K562 (cell line): ENCODE measurements around the gene CNKSR3. TPM values are rescaled to one million over a fixed set of nuclear protein-coding genes. Genes with fewer than 3 reads are reported as not detected.

ENCODE experiments used
- ARNT ChIP-seq, 2 experiments: fragments of 450-650 bp; IDR thresholded peaks; 2 replicates each; pipeline ENCODE4 v1.6.1; 2016; ENCODE audit warnings: mild to moderate bottlenecking in 1 of 2
- polyA plus RNA-seq, 8 experiments: library from polyadenylated mRNA; depleted of rRNA in 4 of 8; stranded (reverse) in 5 of 8; unstranded in 3 of 8; fragments of >200 nt; fragmentation: Nextera tagmentation in 2 of 8; fragmentation: Illumina TruSeq in 1 of 8; extraction: Ambion mirVana in 2 of 8; extraction: Trizol in 1 of 8; gene quantifications; 2 replicates each; pipeline versions ENCODE4 v1.2.1 to v1.2.3, GENCODE V29; 2011 to 2014; ENCODE audit warnings: inconsistent platforms in 1 of 8, missing spikeins in 1 of 8
- total RNA-seq, 7 experiments: library from RNA; depleted of rRNA in 6 of 7; stranded (reverse); fragments of >200 nt in 6 of 7; fragmentation: Illumina TruSeq in 2 of 7; extraction: Trizol in 2 of 7; gene quantifications; 2 replicates each; pipeline versions ENCODE4 v1.2.1 to v1.2.3, GENCODE V29; 2011 to 2021; ENCODE audit warnings: low replicate concordance in 1 of 7
- TF ChIP-seq, protein P1 (sequence below): fragments of 450-650 bp; IDR thresholded peaks from 2 replicates; pipeline ENCODE4 v1.6.1; 2016; ENCODE audit warnings: low read depth
- TF ChIP-seq, protein P2 (sequence below): fragments of 450-650 bp; formaldehyde crosslinking; IDR thresholded peaks from 2 replicates; pipeline ENCODE4 v1.4.0; 2020; ENCODE audit warnings: mild to moderate bottlenecking

Gene CNKSR3
- total and polyA plus RNA-seq, 9 of the 15 experiments (the other 6 are each of a cell fraction or from before 2014, with no cell fraction given): 4.5 to 29.6 (median 9.5) TPM

DNA sequence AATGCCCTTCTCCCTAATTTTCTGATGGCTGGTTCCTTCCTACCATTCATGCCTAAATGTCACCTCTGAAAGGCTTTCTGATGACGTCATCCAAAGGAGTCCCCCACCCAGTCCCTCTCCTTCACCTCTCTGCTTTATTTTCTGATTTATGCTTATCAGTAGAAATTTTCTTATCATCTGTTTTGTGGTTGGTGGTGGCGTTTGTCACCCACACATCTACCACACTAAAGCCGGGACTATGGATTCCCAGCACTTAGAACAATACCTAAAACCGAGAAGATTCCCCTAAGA is 9.0 kb downstream of the CNKSR3 start (continued):
- TF ChIP-seq, protein P1, sequence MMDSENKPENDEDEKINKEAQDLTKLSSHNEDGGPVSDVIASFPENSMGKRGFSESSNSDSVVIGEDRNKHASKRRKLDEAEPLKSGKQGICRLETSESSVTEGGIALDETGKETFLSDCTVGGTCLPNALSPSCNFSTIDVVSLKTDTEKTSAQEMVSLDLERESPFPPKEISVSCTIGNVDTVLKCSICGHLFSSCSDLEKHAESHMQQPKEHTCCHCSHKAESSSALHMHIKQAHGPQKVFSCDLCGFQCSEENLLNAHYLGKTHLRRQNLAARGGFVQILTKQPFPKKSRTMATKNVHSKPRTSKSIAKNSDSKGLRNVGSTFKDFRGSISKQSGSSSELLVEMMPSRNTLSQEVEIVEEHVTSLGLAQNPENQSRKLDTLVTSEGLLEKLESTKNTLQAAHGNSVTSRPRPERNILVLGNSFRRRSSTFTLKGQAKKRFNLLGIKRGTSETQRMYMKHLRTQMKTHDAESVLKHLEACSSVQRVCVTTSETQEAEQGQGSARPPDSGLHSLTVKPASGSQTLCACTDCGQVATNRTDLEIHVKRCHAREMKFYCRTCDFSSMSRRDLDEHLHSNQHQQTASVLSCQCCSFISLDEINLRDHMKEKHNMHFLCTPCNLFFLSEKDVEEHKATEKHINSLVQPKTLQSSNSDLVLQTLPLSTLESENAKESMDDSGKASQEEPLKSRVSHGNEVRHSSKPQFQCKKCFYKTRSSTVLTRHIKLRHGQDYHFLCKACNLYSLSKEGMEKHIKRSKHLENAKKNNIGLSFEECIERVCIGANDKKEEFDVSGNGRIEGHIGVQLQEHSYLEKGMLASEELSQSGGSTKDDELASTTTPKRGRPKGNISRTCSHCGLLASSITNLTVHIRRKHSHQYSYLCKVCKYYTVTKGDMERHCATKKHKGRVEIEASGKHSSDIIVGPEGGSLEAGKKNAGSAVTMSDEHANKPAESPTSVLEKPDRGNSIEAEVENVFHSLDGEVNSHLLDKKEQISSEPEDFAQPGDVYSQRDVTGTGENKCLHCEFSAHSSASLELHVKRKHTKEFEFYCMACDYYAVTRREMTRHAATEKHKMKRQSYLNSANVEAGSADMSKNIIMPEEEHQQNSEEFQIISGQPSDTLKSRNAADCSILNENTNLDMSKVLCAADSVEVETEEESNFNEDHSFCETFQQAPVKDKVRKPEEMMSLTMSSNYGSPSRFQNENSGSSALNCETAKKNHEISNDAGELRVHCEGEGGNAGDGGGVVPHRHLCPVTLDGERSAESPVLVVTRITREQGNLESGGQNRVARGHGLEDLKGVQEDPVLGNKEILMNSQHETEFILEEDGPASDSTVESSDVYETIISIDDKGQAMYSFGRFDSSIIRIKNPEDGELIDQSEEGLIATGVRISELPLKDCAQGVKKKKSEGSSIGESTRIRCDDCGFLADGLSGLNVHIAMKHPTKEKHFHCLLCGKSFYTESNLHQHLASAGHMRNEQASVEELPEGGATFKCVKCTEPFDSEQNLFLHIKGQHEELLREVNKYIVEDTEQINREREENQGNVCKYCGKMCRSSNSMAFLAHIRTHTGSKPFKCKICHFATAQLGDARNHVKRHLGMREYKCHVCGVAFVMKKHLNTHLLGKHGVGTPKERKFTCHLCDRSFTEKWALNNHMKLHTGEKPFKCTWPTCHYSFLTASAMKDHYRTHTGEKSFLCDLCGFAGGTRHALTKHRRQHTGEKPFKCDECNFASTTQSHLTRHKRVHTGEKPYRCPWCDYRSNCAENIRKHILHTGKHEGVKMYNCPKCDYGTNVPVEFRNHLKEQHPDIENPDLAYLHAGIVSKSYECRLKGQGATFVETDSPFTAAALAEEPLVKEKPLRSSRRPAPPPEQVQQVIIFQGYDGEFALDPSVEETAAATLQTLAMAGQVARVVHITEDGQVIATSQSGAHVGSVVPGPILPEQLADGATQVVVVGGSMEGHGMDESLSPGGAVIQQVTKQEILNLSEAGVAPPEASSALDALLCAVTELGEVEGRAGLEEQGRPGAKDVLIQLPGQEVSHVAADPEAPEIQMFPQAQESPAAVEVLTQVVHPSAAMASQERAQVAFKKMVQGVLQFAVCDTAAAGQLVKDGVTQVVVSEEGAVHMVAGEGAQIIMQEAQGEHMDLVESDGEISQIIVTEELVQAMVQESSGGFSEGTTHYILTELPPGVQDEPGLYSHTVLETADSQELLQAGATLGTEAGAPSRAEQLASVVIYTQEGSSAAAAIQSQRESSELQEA: no peak
- TF ChIP-seq ARNT (IDR thresholded peaks at IDR 0.05): 0 out of 4 replicates have a peak, but pooled peaks of 1 of the 2 experiments have one; percentile 4
- TF ChIP-seq, protein P2, sequence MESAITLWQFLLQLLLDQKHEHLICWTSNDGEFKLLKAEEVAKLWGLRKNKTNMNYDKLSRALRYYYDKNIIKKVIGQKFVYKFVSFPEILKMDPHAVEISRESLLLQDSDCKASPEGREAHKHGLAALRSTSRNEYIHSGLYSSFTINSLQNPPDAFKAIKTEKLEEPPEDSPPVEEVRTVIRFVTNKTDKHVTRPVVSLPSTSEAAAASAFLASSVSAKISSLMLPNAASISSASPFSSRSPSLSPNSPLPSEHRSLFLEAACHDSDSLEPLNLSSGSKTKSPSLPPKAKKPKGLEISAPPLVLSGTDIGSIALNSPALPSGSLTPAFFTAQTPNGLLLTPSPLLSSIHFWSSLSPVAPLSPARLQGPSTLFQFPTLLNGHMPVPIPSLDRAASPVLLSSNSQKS (CRISPR knock-in tag): no peak
- TF ChIP-seq, all 486 proteins: peak for 10
